IPS DF 6.9 (cell line): Measurements from ENCODE around the gene SPEF2.
A peak's percentile ranks its signal among the peaks of the same experiment; 100 is the strongest.
"Not testable (repeated sequence)": the region's sequence is repeated elsewhere in the genome, so short reads cannot be mapped to it uniquely, and the experiment has no call there.

Source experiments
- DNase-seq: peaks from one replicate; pipeline ENCODE4 v3.0.0-alpha.2; 2013; ENCODE audit warnings: low read depth, low spot score
- H3K27ac ChIP-seq: one replicate; pipeline ENCODE4 v1.5.1; 2013; ENCODE audit warnings: low read length, control low read depth
- H3K27me3 ChIP-seq: 2 replicates; pipeline ENCODE4 v1.6.1; 2013; ENCODE audit warnings: mild to moderate bottlenecking, low read length; ENCODE audit not compliant: control insufficient read depth, insufficient read depth
- H3K36me3 ChIP-seq: 2 replicates; pipeline ENCODE4 v1.6.1; 2013; ENCODE audit warnings: low read length; ENCODE audit not compliant: control insufficient read depth, insufficient read depth
- H3K4me1 ChIP-seq: 2 replicates; pipeline ENCODE4 v1.6.1; 2013; ENCODE audit warnings: low read length; ENCODE audit not compliant: control insufficient read depth, insufficient read depth
- H3K4me3 ChIP-seq: 2 replicates; pipeline ENCODE4 v1.5.1; 2013; ENCODE audit warnings: mild to moderate bottlenecking, low read length
- H3K9me3 ChIP-seq: 2 replicates; pipeline ENCODE4 v1.6.1; 2013; ENCODE audit warnings: low read length, inconsistent platforms; ENCODE audit not compliant: control insufficient read depth, insufficient read depth
- WGBS: extraction: QIAGEN DNeasy Blood & Tissue Kit; methylation state at CpG from one replicate; pipeline ENCODE4 v1.1.7; 2013; ENCODE audit warnings: mixed read lengths, missing lambda C conversion rate; ENCODE audit not compliant: insufficient read length, insufficient coverage; 5-methylcytosine and 5-hydroxymethylcytosine counted together

SPEF2 gene

GRCh38 chr5:35656721-35657120 is 39.1 kb downstream of the SPEF2 start:
- Histone ChIP-seq H3K36me3 (no peaks in the 10 kb centered on the region), H3K4me3 (no peak overlapping the region), H3K27me3 (no peaks in the 10 kb centered on the region), H3K4me1 (peaks cover 1% of the 10 kb centered on the region; the same call in 1 of the 2 replicates), H3K27ac (no peak overlapping the region), H3K9me3 (no peaks in the 10 kb centered on the region)
- DNase-seq, result peak; percentile 20

- H3K4me3 ChIP-seq, result no peak overlapping the region
- H3K36me3 ChIP-seq, result no peaks in the 10 kb centered on the region
- H3K27me3 ChIP-seq, result no peaks in the 10 kb centered on the region
- no peaks in the 10 kb centered on the region for H3K9me3 ChIP-seq
- no peak for DNase-seq
- no CpG with 5 or more reads among the region's 2 CpGs for WGBS
- H3K27ac ChIP-seq, result no peak overlapping the region
- peaks cover 1% of the 10 kb centered on the region; the same call in 1 of the 2 replicates for H3K4me1 ChIP-seq
These were observed 40.2 kb downstream of the SPEF2 start for GRCh38 chr5:35657877-35658276.

- Histone ChIP-seq H3K27me3 (no peaks in the 10 kb centered on the region), H3K4me3 (no peak overlapping the region), H3K27ac (no peak overlapping the region), H3K36me3 (no peaks in the 10 kb centered on the region), H3K4me1 (peaks cover 1% of the 10 kb centered on the region; the same call in 1 of the 2 replicates), H3K9me3 (no peaks in the 10 kb centered on the region)
- DNase-seq, result no peak
These were observed 41.9 kb downstream of the SPEF2 start for GRCh38 chr5:35659556-35659955.

- no peak overlapping the region for H3K4me3 ChIP-seq
- no CpG with 5 or more reads among the region's 1 CpG for WGBS
- H3K36me3 ChIP-seq, result no peaks in the 10 kb centered on the region
- H3K9me3 ChIP-seq, result no peaks in the 10 kb centered on the region
- H3K4me1 ChIP-seq, result peaks cover under 1% of the 10 kb centered on the region; the same call in 1 of the 2 replicates
- no peak overlapping the region for H3K27ac ChIP-seq
- no peaks in the 10 kb centered on the region for H3K27me3 ChIP-seq
- no peak for DNase-seq
These were observed 42.8 kb downstream of the SPEF2 start for GRCh38 chr5:35660451-35660850.

- Histone ChIP-seq H3K4me3 (no peak overlapping the region), H3K4me1 (no peaks in the 10 kb centered on the region), H3K27me3 (no peaks in the 10 kb centered on the region), H3K9me3 (no peaks in the 10 kb centered on the region), H3K27ac (no peak overlapping the region), H3K36me3 (no peaks in the 10 kb centered on the region)
- no peak for DNase-seq
- no CpG with 5 or more reads among the region's 4 CpGs for WGBS
These were observed 46.9 kb downstream of the SPEF2 start for GRCh38 chr5:35664584-35664983.

- no peak for DNase-seq
- H3K4me1 ChIP-seq, result no peaks in the 10 kb centered on the region
- H3K36me3 ChIP-seq, result no peaks in the 10 kb centered on the region
- H3K27ac ChIP-seq, result no peak overlapping the region
- no peak overlapping the region for H3K4me3 ChIP-seq
- WGBS, result no CpG with 5 or more reads among the region's 4 CpGs
- no peaks in the 10 kb centered on the region for H3K9me3 ChIP-seq
- H3K27me3 ChIP-seq, result no peaks in the 10 kb centered on the region
These were observed 47.4 kb downstream of the SPEF2 start for GRCh38 chr5:35665096-35665495.

- Histone ChIP-seq H3K27ac (no peak overlapping the region), H3K4me1 (no peaks in the 10 kb centered on the region), H3K36me3 (no peaks in the 10 kb centered on the region), H3K4me3 (no peak overlapping the region), H3K27me3 (no peaks in the 10 kb centered on the region), H3K9me3 (no peaks in the 10 kb centered on the region)
- DNase-seq, result no peak
- WGBS, result no CpG with 5 or more reads among the region's 2 CpGs
These were observed 50.7 kb downstream of the SPEF2 start for GRCh38 chr5:35668319-35668718.

- no peaks in the 10 kb centered on the region for H3K27me3 ChIP-seq
- no CpG with 5 or more reads among the region's 2 CpGs for WGBS
- H3K9me3 ChIP-seq, result no peaks in the 10 kb centered on the region
- no peak for DNase-seq
- no peaks in the 10 kb centered on the region for H3K36me3 ChIP-seq
- no peak overlapping the region for H3K4me3 ChIP-seq
- H3K27ac ChIP-seq, result no peak overlapping the region
- H3K4me1 ChIP-seq, result no peaks in the 10 kb centered on the region
These were observed 51.1 kb downstream of the SPEF2 start for GRCh38 chr5:35668794-35669193.

- Histone ChIP-seq H3K4me3 (no peak overlapping the region), H3K27me3 (no peaks in the 10 kb centered on the region), H3K4me1 (no peaks in the 10 kb centered on the region; the same call in 1 of the 2 replicates), H3K36me3 (no peaks in the 10 kb centered on the region), H3K9me3 (no peaks in the 10 kb centered on the region), H3K27ac (no peak overlapping the region)
- WGBS, result no CpG with 5 or more reads among the region's 5 CpGs
- DNase-seq, result no peak
These were observed 54.1 kb downstream of the SPEF2 start for GRCh38 chr5:35671541-35672295.

GRCh38 chr5:35672296-35672655 is 54.6 kb downstream of the SPEF2 start:
- not testable (repeated sequence) for H3K27ac ChIP-seq, H3K4me3 ChIP-seq, H3K9me3 ChIP-seq, H3K4me1 ChIP-seq, H3K27me3 ChIP-seq, H3K36me3 ChIP-seq, DNase-seq
- no CpG with 5 or more reads among the region's 1 CpG for WGBS

- no peak overlapping the region for H3K4me3 ChIP-seq
- DNase-seq, result no peak
- no CpG with 5 or more reads among the region's 1 CpG for WGBS
- H3K4me1 ChIP-seq, result no peaks in the 10 kb centered on the region; the same call in 1 of the 2 replicates
- no peaks in the 10 kb centered on the region for H3K27me3 ChIP-seq
- H3K27ac ChIP-seq, result no peak overlapping the region
- H3K36me3 ChIP-seq, result no peaks in the 10 kb centered on the region
- H3K9me3 ChIP-seq, result no peaks in the 10 kb centered on the region
These were observed 55.3 kb downstream of the SPEF2 start for GRCh38 chr5:35672995-35673394.
